Bronchial epithelial cell (primary cell): Measurements from ENCODE around the gene PTPN22. TPM values are rescaled to one million over a fixed set of nuclear protein-coding genes. Genes with fewer than 3 reads are reported as not detected.
"Not testable (repeated sequence)": the region's sequence is repeated elsewhere in the genome, so short reads cannot be mapped to it uniquely, and the experiment has no call there.

Experiments
- DNase-seq: peaks from one replicate; pipeline ENCODE4 v3.0.0-alpha.2; 2010; ENCODE audit warnings: low read depth
- FAIRE-seq: peaks from 2 replicates; lab custom pipeline; 2011; peaks lifted over from hg19 to GRCh38; lab: Jason Lieb, UNC
- H3K27me3 ChIP-seq: 2 replicates; pipeline ENCODE4 v1.5.1; 2011; ENCODE audit warnings: low read length; ENCODE audit not compliant: control insufficient read depth, insufficient read depth
- H3K36me3 ChIP-seq: 2 replicates; pipeline ENCODE4 v1.5.1; 2011; ENCODE audit warnings: low read length; ENCODE audit not compliant: control insufficient read depth, insufficient read depth
- H3K4me3 ChIP-seq: 2 replicates; pipeline ENCODE4 v1.5.1; 2011; ENCODE audit warnings: mild to moderate bottlenecking, low read depth, low read length, control low read depth
- CTCF ChIP-seq: IDR thresholded peaks from 2 replicates; pipeline ENCODE4 v1.5.1; 2011; ENCODE audit warnings: mild to moderate bottlenecking, moderate library complexity, low read length, control low read depth, inconsistent platforms; ENCODE audit not compliant: insufficient read depth, severe bottlenecking
- total RNA-seq: library from RNA; depleted of rRNA; stranded (reverse); fragments of >200 nt; gene quantifications from 2 replicates; pipeline ENCODE4 v1.2.1, GENCODE V29; 2014

Gene PTPN22
- total RNA-seq, 1 donor from 2014 or later, result under 0.01 TPM

- Histone ChIP-seq H3K36me3 (no peaks in the 10 kb centered on the region), H3K4me3 (no peak overlapping the region), H3K27me3 (no peaks in the 10 kb centered on the region)
- TF ChIP-seq CTCF, result no peak
- DNase-seq (no peak), FAIRE-seq (no peak)
Observed at GRCh38 chr1:113855630-113856400, 15.7 kb downstream of the PTPN22 start.

GRCh38 chr1:113854234-113854633, 17.3 kb downstream of the PTPN22 start:
- Histone ChIP-seq H3K36me3 (no peaks in the 10 kb centered on the region), H3K27me3 (no peaks in the 10 kb centered on the region), H3K4me3 (no peak overlapping the region)
- no peak for DNase-seq
- TF ChIP-seq CTCF, result no peak
- no peak for FAIRE-seq

GRCh38 chr1:113852694-113853093, 18.8 kb downstream of the PTPN22 start:
- H3K4me3 ChIP-seq, FAIRE-seq, H3K36me3 ChIP-seq, H3K27me3 ChIP-seq, DNase-seq: not testable (repeated sequence)

GRCh38 chr1:113850127-113850796, 21.2 kb downstream of the PTPN22 start:
- DNase-seq (no peak), FAIRE-seq (no peak)
- Histone ChIP-seq H3K36me3 (no peaks in the 10 kb centered on the region), H3K4me3 (no peak overlapping the region), H3K27me3 (no peaks in the 10 kb centered on the region)
- no peak for TF ChIP-seq CTCF

- no peak overlapping the region for H3K4me3 ChIP-seq
- H3K27me3 ChIP-seq, result no peaks in the 10 kb centered on the region
- DNase-seq (no peak), FAIRE-seq (no peak)
- TF ChIP-seq CTCF, result no peak
- H3K36me3 ChIP-seq, result no peaks in the 10 kb centered on the region
Observed at GRCh38 chr1:113849072-113849471, 22.4 kb downstream of the PTPN22 start.

GRCh38 chr1:113846391-113847035, 25.0 kb downstream of the PTPN22 start:
- DNase-seq (no peak), FAIRE-seq (no peak)
- H3K36me3 ChIP-seq, result no peaks in the 10 kb centered on the region
- TF ChIP-seq CTCF, result no peak
- H3K27me3 ChIP-seq, result no peaks in the 10 kb centered on the region
- H3K4me3 ChIP-seq, result no peak overlapping the region
